Heart right ventricle (tissue), 16 donors: Measurements from ENCODE around the gene SPTBN5. TPM values are rescaled to one million over a fixed set of nuclear protein-coding genes. Genes with fewer than 3 reads are reported as not detected.

ENCODE experiments used
- ATAC-seq, 8 donors: fragments of 200-7000 bp; cut with Tn5 transposase; one replicate each; pipeline ENCODE4 v1.9.1; 2020; ENCODE audit warnings: mild to moderate bottlenecking in 8 of 8, moderate library complexity in 8 of 8, moderate number of reproducible peaks in 1 of 8
- DNase-seq, 2 donors: peaks; one replicate each; pipeline ENCODE4 v3.0.0-alpha.2; 2020
- H3K27ac ChIP-seq, 10 donors: fragments of 200-600 bp; sonication (generic) in 2 of 10; one replicate each; pipeline versions ENCODE4 v1.5.0 to v1.8.0; 2020 to 2022; ENCODE audit warnings: mild to moderate bottlenecking in 3 of 10
- H3K27me3 ChIP-seq, 7 donors: fragments of 200-600 bp; one replicate each; pipeline ENCODE4 v1.8.0; 2021 to 2022; ENCODE audit warnings: mild to moderate bottlenecking in 2 of 7
- H3K36me3 ChIP-seq, 9 donors: fragments of 200-600 bp; sonication (generic) in 1 of 9; one replicate each; pipeline versions ENCODE4 v1.5.0 to v1.8.0; 2020 to 2022; ENCODE audit warnings: mild to moderate bottlenecking in 2 of 9
- H3K4me1 ChIP-seq, 9 donors: fragments of 200-600 bp; sonication (generic) in 1 of 9; one replicate each; pipeline versions ENCODE4 v1.5.0 to v1.8.0; 2020 to 2022; ENCODE audit warnings: mild to moderate bottlenecking in 4 of 9
- H3K4me3 ChIP-seq, 10 donors: fragments of 200-600 bp; sonication (generic) in 2 of 10; one replicate each; pipeline versions ENCODE4 v1.5.0 to v1.8.0; 2020 to 2022; ENCODE audit warnings: mild to moderate bottlenecking in 7 of 10, moderate library complexity in 2 of 10
- H3K9me3 ChIP-seq, 11 donors: fragments of 200-600 bp in 10 of 11; sonication (generic) in 2 of 11; one replicate each; pipeline versions ENCODE4 v1.5.0 to v1.8.0; 2013 to 2022; ENCODE audit warnings: mild to moderate bottlenecking in 2 of 11, control low read depth in 1 of 11, moderate library complexity in 1 of 11
- WGBS, 2 donors: extraction: QIAGEN DNeasy Blood & Tissue Kit; methylation state at CpG; one replicate each; pipeline ENCODE4 v1.1.7; 2013; ENCODE audit warnings: inconsistent platforms in 1 of 2; 5-methylcytosine and 5-hydroxymethylcytosine counted together
- intact Hi-C, 10 donors: fragments of 100-400 bp; cut with DNase I; formaldehyde crosslinking; loops; one replicate each; pipeline versions ENCODE4 v1.11.1 to v1.14.2; 2022
- polyA plus RNA-seq, 2 donors: library from polyadenylated mRNA; stranded (reverse); fragments of 200-250 nt; gene quantifications; one replicate each; pipeline ENCODE4 v1.2.3, GENCODE V29; 2013
- total RNA-seq, 10 donors: library from RNA; stranded (reverse); fragmentation: NEBNext Ultra II Directional in 3 of 10; extraction: Animal tissue kit (Norgen Biotek cat#: 25700) in 3 of 10; gene quantifications; one replicate each; pipeline versions ENCODE4 v1.2.1 to v1.2.4, GENCODE V29; 2021 to 2023
- TF ChIP-seq, protein P1 (sequence below), 9 donors: fragments of 200-600 bp; sonication (generic) in 2 of 9; IDR thresholded peaks; one replicate each; pipeline versions ENCODE4 v1.5.0 to v1.8.0; 2021 to 2022; ENCODE audit warnings: antibody characterized with exemption in 9 of 9, mild to moderate bottlenecking in 5 of 9, moderate library complexity in 1 of 9
- donor health status: Arrhythmogenic right ventricular cardiomyopathy.
- donor health status: ischemic (EF 13 %, LVEDD 7.1; RV severe dilation, severe dysfunction).
- donor health status: healthy with polysubstance abuse.
- donor health status: DM: no; HTN: yes; CAD: no.
- donor health status: DM: no; HTN: no; CAD: no.
- donor health status: ischemic (EF 25% LVEDD 6.9; RV normal size, moderate dysfunction).
- donor health status: ischemic (EF 25% LVEDD 5.7; RV mildly dilated, moderate dysfunction).
- donor health status: healthy.
- donor health status: DM: yes; HTN: yes; CAD: no.
- donor health status: Ischemic cardiomyopathy.
- donor health status: ischemic (EF 35%, LVEDD 5.7; RV mildly dilated, moderate dysfunction).
- donor health status: nonischemic (EF 11% LVEDD 7.7; RV severe dilation, severe dysfunction).
- donor health status: DM: yes; HTN: yes; CAD: no.
- donor health status: PGD.
- donor health status: ischemic (EF 29% LVEDD 5.4; RV normal size, mild dysfunction).
- donor health status: nonischemic (EF 23%, LVEDD 6.1; RV moderate dilation, normal function).

SPTBN5 gene
- total and polyA plus RNA-seq, 12 donors = 0.94 to 8.7 (median 2.4) TPM

DNA sequence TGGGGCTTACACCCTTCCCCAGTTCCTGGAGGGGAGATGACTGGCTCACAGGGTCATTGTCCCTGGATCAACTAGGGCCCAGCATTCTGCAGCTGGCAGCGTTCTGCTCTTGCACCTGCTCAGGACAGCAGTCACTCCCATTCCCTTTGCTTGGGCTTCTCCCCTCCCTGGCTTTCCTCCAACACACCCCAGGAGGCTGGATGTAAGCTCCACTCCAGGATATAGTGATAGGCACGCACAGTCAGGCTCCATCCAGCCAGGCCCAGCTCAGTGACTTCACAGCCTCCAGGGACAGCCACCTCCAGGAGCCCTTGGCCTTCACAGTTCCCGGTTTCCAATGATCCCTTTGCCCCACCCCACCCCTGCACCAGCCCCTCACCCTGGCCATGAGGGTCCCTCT, 1.9 kb downstream of the SPTBN5 start:
- ATAC-seq (no peak), DNase-seq (no peak)
- Histone ChIP-seq H3K4me3 (no peak overlapping the region), H3K9me3 (no peaks in the 10 kb centered on the region), H3K27me3 (no peaks in the 10 kb centered on the region), H3K36me3 (peaks cover 0 to 8% (median 0%) of the 10 kb centered on the region in 9 donors), H3K27ac (peak overlapping the region in 8 of 10 donors; percentile 74 to 93 (median 88)), H3K4me1 (peaks cover 19 to 39% (median 30%) of the 10 kb centered on the region in 9 donors)
- WGBS, 2 donors = 55 to 71% methylated on average over 3 of the region's 3 CpGs
- TF ChIP-seq, protein P1, sequence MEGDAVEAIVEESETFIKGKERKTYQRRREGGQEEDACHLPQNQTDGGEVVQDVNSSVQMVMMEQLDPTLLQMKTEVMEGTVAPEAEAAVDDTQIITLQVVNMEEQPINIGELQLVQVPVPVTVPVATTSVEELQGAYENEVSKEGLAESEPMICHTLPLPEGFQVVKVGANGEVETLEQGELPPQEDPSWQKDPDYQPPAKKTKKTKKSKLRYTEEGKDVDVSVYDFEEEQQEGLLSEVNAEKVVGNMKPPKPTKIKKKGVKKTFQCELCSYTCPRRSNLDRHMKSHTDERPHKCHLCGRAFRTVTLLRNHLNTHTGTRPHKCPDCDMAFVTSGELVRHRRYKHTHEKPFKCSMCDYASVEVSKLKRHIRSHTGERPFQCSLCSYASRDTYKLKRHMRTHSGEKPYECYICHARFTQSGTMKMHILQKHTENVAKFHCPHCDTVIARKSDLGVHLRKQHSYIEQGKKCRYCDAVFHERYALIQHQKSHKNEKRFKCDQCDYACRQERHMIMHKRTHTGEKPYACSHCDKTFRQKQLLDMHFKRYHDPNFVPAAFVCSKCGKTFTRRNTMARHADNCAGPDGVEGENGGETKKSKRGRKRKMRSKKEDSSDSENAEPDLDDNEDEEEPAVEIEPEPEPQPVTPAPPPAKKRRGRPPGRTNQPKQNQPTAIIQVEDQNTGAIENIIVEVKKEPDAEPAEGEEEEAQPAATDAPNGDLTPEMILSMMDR (IDR thresholded peaks at IDR 0.05) = no peak
- intact Hi-C loops = loop anchor here in 3 of 10 donors (5.0 to 10.0 kb wide), 4 partner anchors 60 to 120 kb away; partner anchors contain the start of genes MAPKBP1 (in 2 of the 3) and JMJD7 (in 1 of the 3)

DNA sequence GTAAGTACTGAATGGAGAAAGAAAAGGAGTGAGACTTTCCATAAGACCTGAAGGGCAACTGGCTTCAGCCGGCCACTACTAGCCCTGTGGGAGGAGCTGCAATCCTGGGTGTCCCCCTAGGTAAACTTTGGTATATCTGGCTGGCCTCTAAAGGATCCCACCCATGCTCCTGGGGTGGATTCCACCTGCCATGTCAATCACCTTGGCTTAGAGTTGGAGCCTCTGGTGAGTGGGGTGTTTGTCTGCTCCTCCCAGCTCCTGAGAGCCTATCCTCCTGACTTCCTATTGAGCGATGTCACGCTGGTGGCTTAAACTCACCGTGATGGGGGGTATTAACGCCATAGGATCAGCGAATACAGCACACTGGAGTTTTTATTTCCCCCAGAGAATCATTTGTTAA, 2.6 kb downstream of the SPTBN5 start:
- H3K4me3 ChIP-seq = no peak overlapping the region
- H3K36me3 ChIP-seq = peaks cover 0 to 4% (median 0%) of the 10 kb centered on the region in 9 donors
- no peak overlapping the region for H3K27ac ChIP-seq
- no peaks in the 10 kb centered on the region for H3K27me3 ChIP-seq
- intact Hi-C loops = loop anchor here in 3 of 10 donors (5.0 to 10.0 kb wide), 4 partner anchors 59 to 119 kb away; partner anchors contain the start of genes MAPKBP1 (in 2 of the 3) and JMJD7 (in 1 of the 3)
- DNase-seq = no peak
- peaks cover 19 to 39% (median 30%) of the 10 kb centered on the region in 9 donors for H3K4me1 ChIP-seq
- 93 to 94% methylated on average over 6 of the region's 6 CpGs for WGBS, 2 donors
- no peaks in the 10 kb centered on the region for H3K9me3 ChIP-seq
- TF ChIP-seq, protein P1 (IDR thresholded peaks at IDR 0.05) = no peak
- no peak for ATAC-seq

DNA sequence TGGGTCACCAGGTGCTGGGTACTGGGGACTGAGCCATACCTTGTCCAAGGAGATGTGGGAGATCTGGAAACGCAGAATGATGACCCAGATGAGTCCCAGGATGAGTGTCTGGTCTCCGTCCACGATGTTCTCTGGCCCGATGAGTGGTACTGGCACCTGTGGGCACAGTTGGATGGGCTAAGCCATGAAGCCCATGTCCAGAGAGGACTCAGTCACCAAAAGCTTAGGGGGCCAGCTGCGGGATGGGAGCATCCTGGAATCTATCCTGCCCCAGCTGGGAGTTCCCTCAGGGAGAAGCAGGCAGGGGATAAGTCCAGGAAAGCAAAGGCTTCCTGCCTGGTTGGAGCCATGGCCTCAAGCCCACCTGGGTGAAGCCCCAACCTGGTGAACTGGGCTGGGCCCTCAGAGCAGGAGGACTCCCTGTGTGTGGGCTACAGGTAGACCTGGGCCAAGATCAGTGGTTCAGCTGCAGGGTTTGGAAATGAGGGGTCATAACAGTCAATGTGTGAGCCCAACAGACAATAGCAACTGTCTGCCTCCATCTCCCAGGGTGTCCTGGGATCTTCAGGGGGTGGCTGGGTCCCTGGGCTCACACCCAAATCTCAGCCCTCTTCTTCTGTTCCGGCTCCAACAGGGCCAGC, 3.7 kb downstream of the SPTBN5 start:
- no peak for ATAC-seq
- no peaks in the 10 kb centered on the region for H3K27me3 ChIP-seq
- intact Hi-C loops = loop anchor here in 3 of 10 donors (5.0 to 10.0 kb wide), 4 partner anchors 58 to 118 kb away; partner anchors contain the start of genes MAPKBP1 (in 2 of the 3) and JMJD7 (in 1 of the 3)
- H3K4me3 ChIP-seq = no peak overlapping the region
- no peak overlapping the region for H3K27ac ChIP-seq
- H3K4me1 ChIP-seq = peaks cover 18 to 35% (median 25%) of the 10 kb centered on the region in 9 donors
- TF ChIP-seq, protein P1 (IDR thresholded peaks at IDR 0.05) = no peak
- no peak for DNase-seq
- H3K9me3 ChIP-seq = no peaks in the 10 kb centered on the region
- no peaks in the 10 kb centered on the region for H3K36me3 ChIP-seq
- WGBS, 2 donors = 93 to 94% methylated on average over 6 of the region's 6 CpGs

DNA sequence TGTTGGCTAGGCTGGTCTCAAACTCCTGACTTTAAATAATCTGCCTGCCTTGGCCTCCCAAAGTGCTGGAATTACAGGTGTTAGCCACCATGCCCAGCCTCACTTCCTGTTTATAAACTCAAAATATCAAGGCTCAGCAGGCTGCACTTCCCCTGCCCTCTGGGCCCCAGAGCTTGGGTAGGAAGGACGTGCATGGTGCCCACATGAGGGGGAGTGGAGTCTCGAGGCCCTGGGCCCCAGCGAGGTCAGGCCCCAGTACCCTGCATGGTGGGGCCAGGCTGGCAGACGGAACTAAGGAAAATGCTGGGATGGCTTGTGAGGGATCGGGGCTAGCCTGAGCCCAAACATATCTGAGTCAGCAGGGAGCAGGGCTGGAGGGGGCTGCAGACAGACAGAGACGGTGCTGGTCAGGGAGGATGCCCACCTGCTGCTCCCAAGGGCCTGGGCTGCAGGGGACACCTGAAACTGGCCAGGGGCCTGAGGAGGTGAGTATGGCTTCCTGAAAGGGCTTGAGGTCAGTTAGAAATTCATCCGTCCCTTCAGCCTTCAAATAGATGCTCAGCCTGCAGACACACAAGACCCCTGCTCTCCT, 5.1 kb downstream of the SPTBN5 start:
- 86 to 89% methylated on average over 7 of the region's 7 CpGs for WGBS, 2 donors
- DNase-seq (no peak), ATAC-seq (no peak)
- intact Hi-C loops = no loop called here
- Histone ChIP-seq H3K36me3 (no peaks in the 10 kb centered on the region), H3K9me3 (no peaks in the 10 kb centered on the region), H3K27ac (no peak overlapping the region), H3K4me1 (peaks cover 3 to 21% (median 12%) of the 10 kb centered on the region in 9 donors), H3K27me3 (no peaks in the 10 kb centered on the region), H3K4me3 (no peak overlapping the region)
- TF ChIP-seq, protein P1 (IDR thresholded peaks at IDR 0.05) = no peak
